B cell (primary cell): ENCODE measurements around the gene ADRA2A. TPM values are rescaled to one million over a fixed set of nuclear protein-coding genes. Genes with fewer than 3 reads are reported as not detected.

Experiments
- ATAC-seq: fragments of 200-7000 bp; cut with Tn5 transposase; one replicate; pipeline ENCODE4 v1.10.0; 2021; ENCODE audit warnings: low read depth, mild to moderate bottlenecking, moderate number of reproducible peaks, moderate library complexity
- CTCF ChIA-PET: fragments of 350-600 bp; sonication (Branson Sonifier 250); formaldehyde crosslinking; loops from one replicate; lab custom pipeline; 2021; ENCODE audit warnings: antibody characterized with exemption, inconsistent platforms; lab: Charles Lee
- POLR2A ChIA-PET: fragments of 350-600 bp; sonication (Branson Sonifier 250); formaldehyde crosslinking; loops from one replicate; lab custom pipeline; 2021; ENCODE audit warnings: antibody characterized with exemption; lab: Charles Lee
- DNase-seq: peaks from one replicate; pipeline ENCODE4 v3.0.0; 2013
- H2AFZ ChIP-seq: 2 replicates; pipeline ENCODE4 v1.6.1; 2012; ENCODE audit warnings: mild to moderate bottlenecking, low read depth, low read length; ENCODE audit not compliant: insufficient read depth, poor library complexity, severe bottlenecking
- H3K27ac ChIP-seq, 2 donors: 1 replicate in 1 of 2; 2 replicates in 1 of 2; pipeline ENCODE4 v1.5.1; 2012 to 2013; ENCODE audit warnings: low read length in 2 of 2, mild to moderate bottlenecking in 2 of 2, moderate library complexity in 1 of 2
- H3K27me3 ChIP-seq, 4 experiments: fragments of 200-600 bp in 1 of 4; sonication (generic) in 1 of 4; replicated peaks in 1 of 4; 1 replicate in 2 of 4; 2 replicates in 2 of 4; pipeline versions ENCODE4 v1.6.1 to v1.7.0; 2013 to 2016; ENCODE audit warnings: low read length in 3 of 4, mild to moderate bottlenecking in 2 of 4, mixed read lengths in 1 of 4, moderate library complexity in 1 of 4; ENCODE audit not compliant: insufficient read depth in 4 of 4, control insufficient read depth in 3 of 4; ENCODE audit errors: control extremely low read depth in 1 of 4
- H3K36me3 ChIP-seq, 2 experiments: replicated peaks in 1 of 2; 1 replicate in 1 of 2; 2 replicates in 1 of 2; pipeline versions ENCODE4 v1.6.1 to v1.7.1; 2013; ENCODE audit warnings: low read length in 1 of 2; ENCODE audit not compliant: insufficient read depth in 2 of 2, control insufficient read depth in 1 of 2; ENCODE audit errors: control extremely low read depth in 1 of 2, extremely low read depth in 1 of 2
- H3K4me1 ChIP-seq, 2 donors: fragments of 200-600 bp in 1 of 2; sonication (generic) in 1 of 2; 1 replicate in 1 of 2; 2 replicates in 1 of 2; pipeline versions ENCODE4 v1.5.1 to v1.6.1; 2013 to 2017; ENCODE audit warnings: low read length in 2 of 2; ENCODE audit not compliant: control insufficient read depth in 2 of 2, insufficient read depth in 2 of 2
- H3K4me2 ChIP-seq: replicated peaks from 2 replicates; pipeline ENCODE3; 2012; ENCODE audit warnings: mild to moderate bottlenecking, low read depth, low read length; ENCODE audit not compliant: poor library complexity, severe bottlenecking
- H3K4me3 ChIP-seq, 5 experiments: fragments of 200-600 bp in 1 of 5; sonication (generic) in 1 of 5; 1 replicate in 3 of 5; 2 replicates in 2 of 5; pipeline versions ENCODE4 v1.5.1 to v1.7.0; 2011 to 2016; ENCODE audit warnings: low read length in 4 of 5, mild to moderate bottlenecking in 4 of 5, low read depth in 2 of 5, control low read depth in 1 of 5, moderate library complexity in 1 of 5; ENCODE audit not compliant: insufficient read depth in 1 of 5; ENCODE audit errors: control extremely low read depth in 1 of 5, extremely low read depth in 1 of 5
- H3K79me2 ChIP-seq: fragments of 200-600 bp; sonication (generic); one replicate; pipeline ENCODE4 v1.6.0; 2016; ENCODE audit warnings: low read length; ENCODE audit not compliant: control insufficient read depth, insufficient read depth
- H3K9ac ChIP-seq: fragments of 200-600 bp; sonication (generic); 2 replicates; pipeline ENCODE4 v1.6.1; 2017; ENCODE audit warnings: mild to moderate bottlenecking, low read length, moderate library complexity
- H3K9me3 ChIP-seq, 3 donors: one replicate each; pipeline versions ENCODE4 v1.6.1 to v1.7.1; 2013; ENCODE audit warnings: low read length in 2 of 3; ENCODE audit not compliant: control insufficient read depth in 2 of 3, insufficient read depth in 1 of 3; ENCODE audit errors: control extremely low read depth in 1 of 3
- H4K20me1 ChIP-seq: 2 replicates; pipeline ENCODE4 v1.6.0; 2012; ENCODE audit warnings: mild to moderate bottlenecking, low read length; ENCODE audit not compliant: insufficient read depth, control insufficient read depth, poor library complexity, severe bottlenecking
- H3K27ac Mint-ChIP-seq: one replicate; pipeline ENCODE4 v1.8.0; 2021; ENCODE audit warnings: mixed read lengths
- H3K27me3 Mint-ChIP-seq: one replicate; pipeline ENCODE4 v1.8.0; 2021; ENCODE audit warnings: mixed read lengths
- H3K4me1 Mint-ChIP-seq: one replicate; pipeline ENCODE4 v1.8.0; 2021; ENCODE audit warnings: mixed read lengths
- H3K4me3 Mint-ChIP-seq: one replicate; pipeline ENCODE4 v1.8.0; 2021; ENCODE audit warnings: mixed read lengths
- H3K9me3 Mint-ChIP-seq: one replicate; pipeline ENCODE4 v1.8.0; 2022; ENCODE audit warnings: mixed read lengths; ENCODE audit not compliant: insufficient read depth
- CTCF ChIP-seq: fragments of 200-600 bp; IDR thresholded peaks from one replicate; pipeline ENCODE4 v1.8.0; 2022; ENCODE audit warnings: antibody characterized with exemption, mild to moderate bottlenecking
- EZH2 ChIP-seq: IDR thresholded peaks from 2 replicates; pipeline ENCODE4 v1.6.1; 2012; ENCODE audit warnings: borderline replicate concordance, low read depth, mild to moderate bottlenecking, moderate library complexity, low read length; ENCODE audit not compliant: insufficient read depth, poor library complexity, severe bottlenecking
- WGBS: methylation state at CpG from one replicate; pipeline ENCODE4 v1.1.5; 2013; ENCODE audit warnings: missing lambda C conversion rate; ENCODE audit not compliant: insufficient coverage; 5-methylcytosine and 5-hydroxymethylcytosine counted together
- intact Hi-C: fragments of 100-400 bp; cut with micrococcal nuclease; formaldehyde crosslinking; loops from one replicate; pipeline ENCODE4 v1.10.0; 2022
- polyA plus RNA-seq: library from polyadenylated mRNA; depleted of rRNA; stranded (reverse); fragments of >200 nt; gene quantifications from 2 replicates; pipeline ENCODE4 v1.2.3, GENCODE V29; 2012
- total RNA-seq, 2 donors: library from RNA; stranded (reverse); fragments of 120-200 nt in 1 of 2; gene quantifications; 1 replicate in 1 of 2; 2 replicates in 1 of 2; pipeline versions ENCODE4 v1.2.3 to v1.2.4, GENCODE V29; 2013 to 2022

ADRA2A gene
- total and polyA plus RNA-seq, 2 donors (not counting 1 experiment from before 2014, with no cell fraction given): 0.01 TPM; not detected in 1

DNA sequence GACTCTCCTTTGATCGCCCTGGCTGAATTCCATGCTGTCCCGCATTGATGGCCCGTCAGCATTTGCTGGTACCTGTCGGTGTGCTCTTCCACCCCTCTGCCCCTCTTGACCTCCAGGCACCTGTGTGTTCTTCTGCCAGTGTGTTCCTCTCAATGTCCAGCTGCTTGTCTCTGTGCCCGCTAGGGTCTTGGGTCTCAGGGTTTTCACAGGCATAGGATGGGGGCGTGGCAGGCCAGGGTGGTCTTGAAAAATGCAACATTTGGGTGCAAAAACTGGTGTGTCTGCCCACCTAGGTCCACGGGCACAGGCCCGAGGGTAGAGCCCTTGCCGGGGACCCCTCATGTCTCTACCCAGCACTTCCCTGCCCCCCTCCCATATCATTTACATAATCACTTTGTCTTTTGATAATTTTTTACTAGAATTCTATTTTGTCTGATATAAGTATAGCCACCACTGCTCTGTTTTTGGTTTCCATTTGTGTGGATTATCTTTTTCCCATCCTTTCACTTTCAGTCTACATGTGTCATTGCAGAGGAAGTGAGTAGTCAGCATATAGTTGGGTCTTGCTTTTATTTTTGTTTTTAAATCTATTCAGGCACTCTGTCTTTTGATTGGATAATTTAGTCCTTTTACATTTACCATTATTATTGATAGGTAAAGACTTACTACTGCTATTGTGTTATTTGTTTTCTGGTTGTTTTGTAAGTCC, 46.6 kb upstream of the ADRA2A start:
- Histone ChIP-seq H3K4me1 (no peaks in the 10 kb centered on the region), H3K36me3 (peaks cover 0 to 2% of the 10 kb centered on the region in 2 experiments), H3K4me3 (no peak overlapping the region), H3K27me3 (no peaks in the 10 kb centered on the region), H3K79me2 (no peaks in the 10 kb centered on the region), H3K4me2 (no peak overlapping the region), H2AFZ (no peak overlapping the region), H3K9me3 (peaks cover 7 to 30% (median 13%) of the 10 kb centered on the region in 3 donors), H3K27ac (no peak overlapping the region), H3K9ac (no peak overlapping the region), H4K20me1 (peaks cover 5% of the 10 kb centered on the region)
- ChIA-PET POLR2A (no interaction called here), CTCF (no interaction called here)
- ATAC-seq (no peak), DNase-seq (peak; percentile 14)
- H3K27me3 Mint-ChIP-seq: no peaks in the 10 kb centered on the region
- H3K4me1 Mint-ChIP-seq: peaks cover 5% of the 10 kb centered on the region
- 93% methylated on average over 4 of the region's 9 CpGs for WGBS
- H3K27ac Mint-ChIP-seq: no peak overlapping the region
- no peak overlapping the region for H3K4me3 Mint-ChIP-seq
- intact Hi-C loops: no loop called here
- peaks cover 23% of the 10 kb centered on the region for H3K9me3 Mint-ChIP-seq
- no peak for TF ChIP-seq CTCF
- no peak for TF ChIP-seq EZH2

DNA sequence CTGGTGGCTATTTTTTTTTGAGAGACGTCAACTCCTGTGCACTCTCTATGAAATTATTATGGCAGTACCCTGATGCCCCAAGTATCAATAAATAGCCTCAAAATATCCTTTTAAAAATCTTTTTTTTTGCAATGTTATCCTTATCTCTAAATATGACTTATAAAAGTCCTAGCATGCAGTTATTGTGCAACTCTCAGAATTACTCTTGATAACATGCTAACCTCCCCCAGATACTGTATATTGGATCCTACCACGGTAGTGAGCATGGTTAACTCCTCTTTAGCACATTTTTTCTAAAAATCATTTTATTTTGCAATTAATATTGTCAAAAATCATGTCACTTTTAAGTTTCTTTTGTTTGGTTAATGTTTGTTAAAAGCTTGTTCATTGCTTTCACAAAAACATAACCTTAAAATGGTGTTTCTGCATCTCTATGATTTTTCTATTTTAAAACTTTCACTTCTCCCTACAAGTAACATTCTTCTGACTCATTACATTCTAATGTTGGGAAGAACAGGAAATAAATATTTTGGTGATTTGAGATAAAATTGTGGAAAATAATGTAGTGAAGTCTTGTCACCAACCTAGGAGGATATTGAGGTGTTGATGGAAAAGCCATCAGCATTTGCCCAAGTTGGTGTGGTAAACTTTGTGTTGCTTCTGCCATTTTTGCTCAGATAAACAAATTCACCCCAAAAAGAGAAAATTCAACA, 42.1 kb upstream of the ADRA2A start:
- H4K20me1 ChIP-seq: peaks cover 4% of the 10 kb centered on the region
- Mint-ChIP-seq H3K4me1 (peaks cover 5% of the 10 kb centered on the region), H3K27ac (no peak overlapping the region), H3K9me3 (peaks cover 19% of the 10 kb centered on the region), H3K4me3 (no peak overlapping the region), H3K27me3 (no peaks in the 10 kb centered on the region)
- CTCF ChIA-PET: no interaction called here
- no CpG with 5 or more reads among the region's 2 CpGs for WGBS
- H3K36me3 ChIP-seq: no peaks in the 10 kb centered on the region
- POLR2A ChIA-PET: no interaction called here
- H3K4me3 ChIP-seq: no peak overlapping the region
- TF ChIP-seq EZH2: no peak
- no peak for TF ChIP-seq CTCF
- no peak overlapping the region for H3K9ac ChIP-seq
- no peak overlapping the region for H3K4me2 ChIP-seq
- H2AFZ ChIP-seq: no peak overlapping the region
- DNase-seq (no peak), ATAC-seq (no peak)
- H3K4me1 ChIP-seq: no peaks in the 10 kb centered on the region
- H3K79me2 ChIP-seq: no peaks in the 10 kb centered on the region
- intact Hi-C loops: no loop called here
- peaks cover 10 to 34% (median 26%) of the 10 kb centered on the region in 3 donors for H3K9me3 ChIP-seq
- no peak overlapping the region for H3K27ac ChIP-seq
- no peaks in the 10 kb centered on the region for H3K27me3 ChIP-seq
